GM19240 (cell line): Measurements from ENCODE around the gene CD28.
"Not testable (repeated sequence)": the region's sequence is repeated elsewhere in the genome, so short reads cannot be mapped to it uniquely, and the experiment has no call there.

Source experiments
- DNase-seq: peaks from one replicate; pipeline ENCODE4 v3.0.0; 2011; ENCODE audit warnings: low spot score; ENCODE audit not compliant: insufficient read length

Gene CD28

DNA sequence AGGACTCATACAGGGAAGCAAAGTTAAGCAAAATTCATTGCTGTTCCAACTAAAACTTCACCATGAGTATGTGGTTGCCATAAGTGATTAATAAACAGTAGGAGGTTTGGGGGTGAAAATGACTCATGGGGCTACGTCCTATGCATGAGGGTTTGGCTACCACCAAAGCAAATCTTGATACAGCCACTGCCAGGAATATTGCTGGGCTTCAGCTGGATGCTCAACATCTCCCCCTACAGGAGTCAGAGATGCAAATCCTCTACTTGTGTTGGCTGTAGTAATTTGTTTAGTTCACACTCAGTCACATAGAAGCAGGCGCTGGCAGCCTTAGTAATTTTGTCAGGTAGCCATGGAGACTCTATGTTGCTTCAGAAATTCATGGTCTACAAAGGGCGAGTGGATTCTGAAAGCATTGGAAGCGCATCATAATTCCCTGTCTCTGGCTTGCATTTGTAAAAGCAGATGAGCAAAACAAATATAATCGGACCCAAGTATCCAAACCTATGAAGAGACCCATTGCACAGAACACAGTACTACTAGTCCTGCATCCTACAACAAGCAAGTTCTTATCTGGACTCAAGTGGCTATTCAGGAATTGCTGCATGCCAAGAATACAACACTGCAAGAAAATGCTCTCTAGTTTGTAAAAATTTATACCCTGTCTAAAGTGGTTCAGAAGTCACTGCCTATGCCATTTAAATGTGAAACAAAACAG is 76.0 kb downstream of the CD28 start:
- DNase-seq, result peak; percentile 37

- DNase-seq, result no peak
Observed at GRCh38 chr2:203783496-203784203, 77.2 kb downstream of the CD28 start.

DNA sequence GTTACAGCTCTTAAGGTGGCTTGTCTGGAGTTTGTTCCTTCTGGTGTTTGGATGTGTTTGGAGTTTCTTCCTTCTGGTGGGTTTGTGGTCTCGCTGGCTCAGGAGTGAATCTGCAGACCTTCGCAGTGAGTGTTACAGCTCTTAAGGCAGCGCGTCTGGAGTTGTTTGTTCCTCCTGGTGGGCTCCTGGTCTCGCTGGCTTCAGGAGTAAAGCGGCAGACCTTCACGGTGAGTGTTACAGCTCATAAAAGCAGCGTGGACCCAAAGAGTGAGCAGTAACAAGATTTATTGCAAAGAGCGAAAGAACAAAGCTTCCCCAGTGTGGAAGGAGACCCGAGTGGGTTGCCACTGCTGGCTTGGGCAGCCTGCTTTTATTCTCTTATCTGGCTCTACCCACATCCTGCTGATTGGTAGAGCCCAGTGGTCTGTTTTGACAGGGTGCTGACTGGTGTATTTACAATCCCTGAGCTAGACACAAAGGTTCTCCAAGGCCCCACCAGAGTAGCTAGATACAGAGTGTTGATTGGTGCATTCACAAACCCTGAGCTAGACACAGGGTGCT is 78.4 kb downstream of the CD28 start:
- DNase-seq, result not testable (repeated sequence)

- DNase-seq, result not testable (repeated sequence)
Observed at GRCh38 chr2:203785391-203786110, 79.1 kb downstream of the CD28 start.

- no peak for DNase-seq
Observed at GRCh38 chr2:203786549-203787351, 80.3 kb downstream of the CD28 start.

GRCh38 chr2:203787979-203788378 is 81.5 kb downstream of the CD28 start:
- no peak for DNase-seq
